ENCODE data around the gene ULK4. TPM values are rescaled to one million over a fixed set of nuclear protein-coding genes. Genes with fewer than 3 reads are reported as not detected.

Gene ULK4
- total RNA-seq, 2 experiments from 2014 or later = 21.0 to 21.6 TPM

- Mint-ChIP-seq H3K4me1 (no peaks in the 10 kb centered on the region), H3K27ac (no peak overlapping the region), H3K4me3 (no peak overlapping the region), H3K9me3 (no peaks in the 10 kb centered on the region), H3K27me3 (no peaks in the 10 kb centered on the region), H3K36me3 (ENCODE audit: low read depth) (peaks cover 39% of the 10 kb centered on the region)
- POLR2A ChIA-PET = no interaction called here
- CTCF ChIA-PET = interaction anchor here (1.3 kb wide), 1 partner anchor 16 kb away, joined by 4 read pairs; no protein-coding TSS in a partner anchor
- DNase-seq = no peak
Measured at GRCh38 chr3:41241800-41242571, 719.9 kb downstream of the ULK4 start.

- no peaks in the 10 kb centered on the region for H3K9me3 Mint-ChIP-seq
- DNase-seq = no peak
- no peak overlapping the region for H3K4me3 Mint-ChIP-seq
- H3K27ac Mint-ChIP-seq = no peak overlapping the region
- ChIA-PET POLR2A (no interaction called here), CTCF (interaction anchor here (1.2 to 1.3 kb wide), 2 partner anchors 9 to 15 kb away, joined by 3 to 4 read pairs; no protein-coding TSS in a partner anchor)
- H3K27me3 Mint-ChIP-seq = no peaks in the 10 kb centered on the region
- no peaks in the 10 kb centered on the region for H3K4me1 Mint-ChIP-seq
- peaks cover 45% of the 10 kb centered on the region for H3K36me3 Mint-ChIP-seq (ENCODE audit: low read depth)
Measured at GRCh38 chr3:41241161-41241560, 720.7 kb downstream of the ULK4 start.

GRCh38 chr3:41239587-41239986 is 722.3 kb downstream of the ULK4 start:
- Mint-ChIP-seq H3K36me3 (ENCODE audit: low read depth) (peaks cover 59% of the 10 kb centered on the region), H3K27ac (no peak overlapping the region), H3K4me1 (no peaks in the 10 kb centered on the region), H3K4me3 (no peak overlapping the region), H3K9me3 (no peaks in the 10 kb centered on the region), H3K27me3 (no peaks in the 10 kb centered on the region)
- POLR2A ChIA-PET = no interaction called here
- no peak for DNase-seq
- CTCF ChIA-PET = interaction anchor here (0.6 to 1.4 kb wide), 2 partner anchors 15 to 69 kb away, joined by 3 to 4 read pairs; no protein-coding TSS in a partner anchor

- DNase-seq = no peak
- H3K27ac Mint-ChIP-seq = no peak overlapping the region
- ChIA-PET POLR2A (no interaction called here), CTCF (interaction anchor here (1.2 kb wide), 1 partner anchor 10 kb away, joined by 3 read pairs; no protein-coding TSS in a partner anchor)
- no peaks in the 10 kb centered on the region for H3K27me3 Mint-ChIP-seq
- peaks cover 76% of the 10 kb centered on the region for H3K36me3 Mint-ChIP-seq (ENCODE audit: low read depth)
- H3K4me3 Mint-ChIP-seq = no peak overlapping the region
- no peaks in the 10 kb centered on the region for H3K9me3 Mint-ChIP-seq
- no peaks in the 10 kb centered on the region for H3K4me1 Mint-ChIP-seq
Measured at GRCh38 chr3:41237907-41238306, 724.0 kb downstream of the ULK4 start.

GRCh38 chr3:41236228-41236627 is 725.7 kb downstream of the ULK4 start:
- no peaks in the 10 kb centered on the region for H3K9me3 Mint-ChIP-seq
- POLR2A ChIA-PET = no interaction called here
- no peak for DNase-seq
- CTCF ChIA-PET = interaction anchor here (0.7 to 1.2 kb wide), 3 partner anchors 9 to 276 kb away, joined by 3 to 4 read pairs (median 3); no protein-coding TSS in a partner anchor
- H3K4me3 Mint-ChIP-seq = no peak overlapping the region
- H3K36me3 Mint-ChIP-seq (ENCODE audit: low read depth) = peaks cover 80% of the 10 kb centered on the region
- no peaks in the 10 kb centered on the region for H3K27me3 Mint-ChIP-seq
- no peak overlapping the region for H3K27ac Mint-ChIP-seq
- H3K4me1 Mint-ChIP-seq = no peaks in the 10 kb centered on the region

GRCh38 chr3:41234823-41235721 is 726.8 kb downstream of the ULK4 start:
- DNase-seq = no peak
- Mint-ChIP-seq H3K9me3 (no peaks in the 10 kb centered on the region), H3K27ac (no peak overlapping the region), H3K4me1 (no peaks in the 10 kb centered on the region), H3K27me3 (no peaks in the 10 kb centered on the region), H3K4me3 (no peak overlapping the region), H3K36me3 (ENCODE audit: low read depth) (peaks cover 85% of the 10 kb centered on the region)
- ChIA-PET CTCF (interaction anchor here (2.6 kb wide), 1 partner anchor 9 kb away, joined by 9 read pairs; no protein-coding TSS in a partner anchor), POLR2A (no interaction called here)

- Mint-ChIP-seq H3K27ac (no peak overlapping the region), H3K4me3 (no peak overlapping the region), H3K36me3 (ENCODE audit: low read depth) (peaks cover 52% of the 10 kb centered on the region), H3K27me3 (no peaks in the 10 kb centered on the region), H3K4me1 (peaks cover 25% of the 10 kb centered on the region), H3K9me3 (peaks cover 2% of the 10 kb centered on the region)
- ChIA-PET CTCF (interaction anchor here (1.2 kb wide), 1 partner anchor 15 kb away, joined by 4 read pairs; no protein-coding TSS in a partner anchor), POLR2A (no interaction called here)
- no peak for DNase-seq
Measured at GRCh38 chr3:41224120-41224806, 737.6 kb downstream of the ULK4 start.

GRCh38 chr3:41223691-41224090 is 738.2 kb downstream of the ULK4 start:
- DNase-seq = no peak
- Mint-ChIP-seq H3K9me3 (peaks cover 2% of the 10 kb centered on the region), H3K27me3 (no peaks in the 10 kb centered on the region), H3K27ac (no peak overlapping the region), H3K4me1 (peaks cover 27% of the 10 kb centered on the region), H3K36me3 (ENCODE audit: low read depth) (peaks cover 50% of the 10 kb centered on the region), H3K4me3 (no peak overlapping the region)
- CTCF ChIA-PET = no interaction called here
- POLR2A ChIA-PET = no interaction called here

- peaks cover 2% of the 10 kb centered on the region for H3K9me3 Mint-ChIP-seq
- POLR2A ChIA-PET = no interaction called here
- no peak for DNase-seq
Measured at GRCh38 chr3:41223078-41223477, 738.8 kb downstream of the ULK4 start.

GRCh38 chr3:41222501-41222900 is 739.4 kb downstream of the ULK4 start:
- no peak for DNase-seq
- POLR2A ChIA-PET = no interaction called here
- Mint-ChIP-seq H3K27ac (no peak overlapping the region), H3K36me3 (ENCODE audit: low read depth) (peaks cover 40% of the 10 kb centered on the region), H3K27me3 (no peaks in the 10 kb centered on the region), H3K4me1 (peaks cover 28% of the 10 kb centered on the region), H3K4me3 (no peak overlapping the region), H3K9me3 (peaks cover 2% of the 10 kb centered on the region)
- CTCF ChIA-PET = no interaction called here

More at GRCh38 chr3:41223078-41223477, 738.8 kb downstream of the ULK4 start:
- H3K4me1 Mint-ChIP-seq = peaks cover 25% of the 10 kb centered on the region
- peaks cover 45% of the 10 kb centered on the region for H3K36me3 Mint-ChIP-seq (ENCODE audit: low read depth)
- no peak overlapping the region for H3K4me3 Mint-ChIP-seq
- no peaks in the 10 kb centered on the region for H3K27me3 Mint-ChIP-seq
- CTCF ChIA-PET = no interaction called here
- no peak overlapping the region for H3K27ac Mint-ChIP-seq

GRCh38 chr3:41222012-41222411 is 739.9 kb downstream of the ULK4 start:
- H3K4me3 Mint-ChIP-seq = no peak overlapping the region
- H3K4me1 Mint-ChIP-seq = peaks cover 29% of the 10 kb centered on the region
- CTCF ChIA-PET = no interaction called here

GRCh38 chr3:41220906-41221677 is 740.8 kb downstream of the ULK4 start:
- H3K27me3 Mint-ChIP-seq = no peaks in the 10 kb centered on the region
- H3K36me3 Mint-ChIP-seq (ENCODE audit: low read depth) = peaks cover 27% of the 10 kb centered on the region
- H3K9me3 Mint-ChIP-seq = peaks cover 2% of the 10 kb centered on the region
- no peak for DNase-seq
- peaks cover 32% of the 10 kb centered on the region for H3K4me1 Mint-ChIP-seq
- ChIA-PET CTCF (no interaction called here), POLR2A (interaction anchor here (0.7 kb wide), 1 partner anchor 755 kb away, joined by 3 read pairs; no protein-coding TSS in a partner anchor)
- no peak overlapping the region for H3K27ac Mint-ChIP-seq
- H3K4me3 Mint-ChIP-seq = no peak overlapping the region

More at GRCh38 chr3:41222012-41222411, 739.9 kb downstream of the ULK4 start:
- Mint-ChIP-seq H3K9me3 (peaks cover 2% of the 10 kb centered on the region), H3K27ac (no peak overlapping the region), H3K36me3 (ENCODE audit: low read depth) (peaks cover 36% of the 10 kb centered on the region), H3K27me3 (no peaks in the 10 kb centered on the region)
- DNase-seq = no peak
- POLR2A ChIA-PET = no interaction called here
